Stimulated activated naive B cell treated with anti-CD40 and anti-IgM and Interleukin-4, amounts not matched to agents 10 μg/mL and 1 μg/mL and 100 μg/mL, for 72 hours (primary cell): ENCODE data around the gene NDUFS8.

ENCODE experiments used
- ATAC-seq, 2 donors: fragments of 150-1000 bp; cut with Tn5 transposase; replicated peaks; 2 replicates each; pipeline ENCODE4 v1.10.0; 2021; ENCODE audit warnings: moderate library complexity in 1 of 2
- DNase-seq: peaks from one replicate; pipeline ENCODE4 v3.0.0; 2021
- H3K27ac Mint-ChIP-seq: one replicate; pipeline ENCODE4 v1.8.0; 2022; ENCODE audit warnings: mild to moderate bottlenecking, mixed read lengths
- H3K27me3 Mint-ChIP-seq, 2 donors: one replicate each; pipeline ENCODE4 v1.8.0; 2022; ENCODE audit warnings: mixed read lengths in 2 of 2
- H3K36me3 Mint-ChIP-seq, 2 donors: one replicate each; pipeline ENCODE4 v1.8.0; 2022; ENCODE audit warnings: mixed read lengths in 2 of 2, mild to moderate bottlenecking in 1 of 2
- H3K4me1 Mint-ChIP-seq, 2 donors: one replicate each; pipeline ENCODE4 v1.8.0; 2022; ENCODE audit warnings: mixed read lengths in 2 of 2, mild to moderate bottlenecking in 1 of 2
- H3K4me3 Mint-ChIP-seq, 2 donors: one replicate each; pipeline ENCODE4 v1.8.0; 2022; ENCODE audit warnings: mild to moderate bottlenecking in 2 of 2, mixed read lengths in 2 of 2, moderate library complexity in 1 of 2
- H3K9me3 Mint-ChIP-seq, 2 donors: one replicate each; pipeline ENCODE4 v1.8.0; 2022; ENCODE audit warnings: mixed read lengths in 2 of 2, mild to moderate bottlenecking in 1 of 2

NDUFS8 gene

GRCh38 chr11:68041617-68042218 is 11.2 kb downstream of the NDUFS8 start:
- no peaks in the 10 kb centered on the region for H3K9me3 Mint-ChIP-seq
- H3K4me1 Mint-ChIP-seq: peaks cover 16 to 48% of the 10 kb centered on the region in 2 donors
- no peak for ATAC-seq
- H3K4me3 Mint-ChIP-seq: peak overlapping the region in 1 of 2 donors; percentile 43
- DNase-seq: no peak
- no peak overlapping the region for H3K27ac Mint-ChIP-seq
- no peaks in the 10 kb centered on the region for H3K27me3 Mint-ChIP-seq
- H3K36me3 Mint-ChIP-seq: peaks cover 30 to 32% of the 10 kb centered on the region in 2 donors

GRCh38 chr11:68042219-68043028 is 11.9 kb downstream of the NDUFS8 start:
- H3K4me3 Mint-ChIP-seq: no peak overlapping the region
- no peak overlapping the region for H3K27ac Mint-ChIP-seq

GRCh38 chr11:68043029-68043348 is 12.5 kb downstream of the NDUFS8 start:
- no peak for ATAC-seq
- Mint-ChIP-seq H3K36me3 (peaks cover 34 to 36% of the 10 kb centered on the region in 2 donors), H3K27me3 (no peaks in the 10 kb centered on the region), H3K27ac (no peak overlapping the region), H3K4me3 (no peak overlapping the region), H3K9me3 (no peaks in the 10 kb centered on the region), H3K4me1 (peaks cover 10 to 39% of the 10 kb centered on the region in 2 donors)
- DNase-seq: no peak

More at GRCh38 chr11:68042219-68043028, 11.9 kb downstream of the NDUFS8 start:
- peaks cover 30% of the 10 kb centered on the region in 2 donors for H3K36me3 Mint-ChIP-seq
- ATAC-seq: no peak
- no peaks in the 10 kb centered on the region for H3K9me3 Mint-ChIP-seq
- no peak for DNase-seq
- no peaks in the 10 kb centered on the region for H3K27me3 Mint-ChIP-seq
- H3K4me1 Mint-ChIP-seq: peaks cover 10 to 41% of the 10 kb centered on the region in 2 donors

- Mint-ChIP-seq H3K36me3 (peaks cover 36 to 38% of the 10 kb centered on the region in 2 donors), H3K27ac (no peak overlapping the region), H3K4me1 (peaks cover 10 to 35% of the 10 kb centered on the region in 2 donors), H3K4me3 (no peak overlapping the region), H3K27me3 (no peaks in the 10 kb centered on the region), H3K9me3 (no peaks in the 10 kb centered on the region)
- ATAC-seq (no peak), DNase-seq (no peak)
Observed at GRCh38 chr11:68043349-68044144, 13.1 kb downstream of the NDUFS8 start.

- no peak for DNase-seq
- Mint-ChIP-seq H3K4me3 (no peak overlapping the region), H3K27me3 (no peaks in the 10 kb centered on the region), H3K9me3 (no peaks in the 10 kb centered on the region), H3K36me3 (peaks cover 39 to 43% of the 10 kb centered on the region in 2 donors), H3K27ac (no peak overlapping the region), H3K4me1 (peaks cover 10 to 31% of the 10 kb centered on the region in 2 donors)
- no peak for ATAC-seq
Observed at GRCh38 chr11:68044145-68044813, 13.8 kb downstream of the NDUFS8 start.

- Mint-ChIP-seq H3K4me3 (no peak overlapping the region), H3K27ac (no peak overlapping the region)
Observed at GRCh38 chr11:68044898-68045351, 14.4 kb downstream of the NDUFS8 start.

GRCh38 chr11:68047437-68048290 is 17.2 kb downstream of the NDUFS8 start:
- DNase-seq: no peak

More at GRCh38 chr11:68044898-68045351, 14.4 kb downstream of the NDUFS8 start:
- peaks cover 39 to 43% of the 10 kb centered on the region in 2 donors for H3K36me3 Mint-ChIP-seq
- H3K4me1 Mint-ChIP-seq: peaks cover 8 to 25% of the 10 kb centered on the region in 2 donors
- H3K9me3 Mint-ChIP-seq: no peaks in the 10 kb centered on the region
- H3K27me3 Mint-ChIP-seq: no peaks in the 10 kb centered on the region
- ATAC-seq (no peak), DNase-seq (no peak)

GRCh38 chr11:68048681-68049508 is 18.4 kb downstream of the NDUFS8 start:
- no peak for ATAC-seq
- no peak for DNase-seq
- H3K27ac Mint-ChIP-seq: peak overlapping the region; percentile 59
- no peaks in the 10 kb centered on the region for H3K27me3 Mint-ChIP-seq
- H3K4me3 Mint-ChIP-seq: no peak overlapping the region
- H3K9me3 Mint-ChIP-seq: no peaks in the 10 kb centered on the region
- H3K36me3 Mint-ChIP-seq: peaks cover 37 to 55% of the 10 kb centered on the region in 2 donors
- H3K4me1 Mint-ChIP-seq: peaks cover 0 to 6% of the 10 kb centered on the region in 2 donors

More at GRCh38 chr11:68047437-68048290, 17.2 kb downstream of the NDUFS8 start:
- H3K9me3 Mint-ChIP-seq: no peaks in the 10 kb centered on the region
- peaks cover 0 to 6% of the 10 kb centered on the region in 2 donors for H3K4me1 Mint-ChIP-seq
- no peak for ATAC-seq
- peak overlapping the region; percentile 73 for H3K27ac Mint-ChIP-seq
- H3K27me3 Mint-ChIP-seq: no peaks in the 10 kb centered on the region
- peaks cover 36 to 50% of the 10 kb centered on the region in 2 donors for H3K36me3 Mint-ChIP-seq
- H3K4me3 Mint-ChIP-seq: no peak overlapping the region

- Mint-ChIP-seq H3K27ac (no peak overlapping the region), H3K36me3 (peaks cover 34 to 56% of the 10 kb centered on the region in 2 donors), H3K4me1 (no peaks in the 10 kb centered on the region)
Observed at GRCh38 chr11:68049509-68050370, 19.3 kb downstream of the NDUFS8 start.

GRCh38 chr11:68050371-68050841 is 19.9 kb downstream of the NDUFS8 start:
- Mint-ChIP-seq H3K4me1 (no peaks in the 10 kb centered on the region), H3K27ac (peak overlapping the region; percentile 56), H3K36me3 (peaks cover 32 to 53% of the 10 kb centered on the region in 2 donors), H3K27me3 (no peaks in the 10 kb centered on the region), H3K9me3 (no peaks in the 10 kb centered on the region), H3K4me3 (no peak overlapping the region)
- no peak for DNase-seq
- ATAC-seq: no peak

More at GRCh38 chr11:68049509-68050370, 19.3 kb downstream of the NDUFS8 start:
- no peak overlapping the region for H3K4me3 Mint-ChIP-seq
- H3K27me3 Mint-ChIP-seq: no peaks in the 10 kb centered on the region
- DNase-seq: no peak
- ATAC-seq: no peak
- H3K9me3 Mint-ChIP-seq: no peaks in the 10 kb centered on the region

- ATAC-seq (no peak), DNase-seq (no peak)
- no peaks in the 10 kb centered on the region for H3K4me1 Mint-ChIP-seq
- peaks cover 26 to 47% of the 10 kb centered on the region in 2 donors for H3K36me3 Mint-ChIP-seq
- H3K4me3 Mint-ChIP-seq: no peak overlapping the region
- peak overlapping the region; percentile 91 for H3K27ac Mint-ChIP-seq
- H3K9me3 Mint-ChIP-seq: no peaks in the 10 kb centered on the region
- H3K27me3 Mint-ChIP-seq: no peaks in the 10 kb centered on the region
Observed at GRCh38 chr11:68051191-68052136, 21.0 kb downstream of the NDUFS8 start.
